Small intestine (tissue), 7 donors: ENCODE data around the gene DSCAML1. TPM values are rescaled to one million over a fixed set of nuclear protein-coding genes. Genes with fewer than 3 reads are reported as not detected.

Experiments used
- DNase-seq, 2 donors: peaks; one replicate each; pipeline versions ENCODE4 v3.0.0 to v3.0.0-alpha.2; 2013
- FAIRE-seq: peaks from 2 replicates; lab custom pipeline; 2012; peaks lifted over from hg19 to GRCh38; lab: Jason Lieb, UNC
- H3K27ac ChIP-seq, 3 donors: one replicate each; pipeline ENCODE4 v1.5.1; 2013; ENCODE audit warnings: low read length in 2 of 3, mild to moderate bottlenecking in 2 of 3, control low read depth in 1 of 3, inconsistent platforms in 1 of 3, low read depth in 1 of 3, moderate library complexity in 1 of 3
- H3K27me3 ChIP-seq, 3 donors: one replicate each; pipeline ENCODE4 v1.6.1; 2013; ENCODE audit warnings: low read length in 3 of 3, inconsistent platforms in 1 of 3; ENCODE audit not compliant: control insufficient read depth in 3 of 3, insufficient read depth in 3 of 3
- H3K36me3 ChIP-seq, 3 donors: one replicate each; pipeline ENCODE4 v1.6.1; 2013; ENCODE audit warnings: low read length in 3 of 3, inconsistent platforms in 1 of 3, low read depth in 1 of 3, mild to moderate bottlenecking in 1 of 3, moderate library complexity in 1 of 3; ENCODE audit not compliant: control insufficient read depth in 3 of 3, insufficient read depth in 2 of 3
- H3K4me1 ChIP-seq, 3 donors: one replicate each; pipeline ENCODE4 v1.6.1; 2013; ENCODE audit warnings: low read length in 2 of 3, inconsistent platforms in 1 of 3, low read depth in 1 of 3, mild to moderate bottlenecking in 1 of 3, moderate library complexity in 1 of 3; ENCODE audit not compliant: control insufficient read depth in 3 of 3, insufficient read depth in 2 of 3
- H3K4me3 ChIP-seq, 3 donors: one replicate each; pipeline ENCODE4 v1.5.1; 2013; ENCODE audit warnings: low read length in 3 of 3, control low read depth in 1 of 3, inconsistent platforms in 1 of 3, low read depth in 1 of 3, mild to moderate bottlenecking in 1 of 3, moderate library complexity in 1 of 3
- H3K9me3 ChIP-seq, 2 donors: one replicate each; pipeline ENCODE4 v1.6.1; 2013; ENCODE audit warnings: low read depth in 1 of 2, low read length in 1 of 2; ENCODE audit not compliant: control insufficient read depth in 2 of 2, insufficient read depth in 1 of 2
- WGBS, 3 donors: extraction: QIAGEN DNeasy Blood & Tissue Kit; methylation state at CpG; one replicate each; pipeline ENCODE4 v1.1.7; 2013; 5-methylcytosine and 5-hydroxymethylcytosine counted together
- polyA plus RNA-seq, 4 donors: library from polyadenylated mRNA; stranded (reverse) in 3 of 4; unstranded in 1 of 4; fragments of 200-250 nt in 3 of 4; fragments of 120-200 nt in 1 of 4; gene quantifications; one replicate each; pipeline versions ENCODE4 v1.2.1 to v1.2.3, GENCODE V29; 2013
- donor health status: healthy with polysubstance abuse.
- donor health status: control.
- donor health status: control.
- donor health status: Bipolar disorder and iron deficiency.
- donor health status: healthy.

DSCAML1 gene
- polyA plus RNA-seq, 4 donors, result under 0.01 to 3.3 (median 0.22) TPM; not detected in 1

DNA sequence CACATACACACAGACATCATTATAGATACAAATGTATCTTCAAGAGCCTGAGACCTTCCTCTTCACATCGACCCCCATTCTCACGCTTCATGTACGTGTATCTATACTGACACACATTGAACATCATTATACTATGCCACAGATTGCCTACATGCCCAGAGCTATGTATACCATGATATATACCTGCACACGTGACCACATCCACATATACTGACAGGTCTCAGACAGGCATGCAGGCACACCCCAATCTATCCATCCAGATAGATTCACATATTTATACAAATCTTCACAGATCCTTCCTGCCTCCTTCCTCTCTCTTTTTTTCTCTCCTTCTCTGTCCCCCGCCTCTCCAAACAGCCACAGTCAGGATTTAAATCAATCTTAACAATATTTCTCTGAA is 329.2 kb downstream of the DSCAML1 start:
- Histone ChIP-seq H3K27ac (no peak overlapping the region), H3K4me1 (no peaks in the 10 kb centered on the region), H3K9me3 (no peaks in the 10 kb centered on the region), H3K4me3 (no peak overlapping the region), H3K27me3 (no peaks in the 10 kb centered on the region), H3K36me3 (no peaks in the 10 kb centered on the region)
- FAIRE-seq (no peak), DNase-seq (no peak)
- 72 to 87% (median 78%) methylated on average over 5 of the region's 5 CpGs for WGBS, 3 donors

DNA sequence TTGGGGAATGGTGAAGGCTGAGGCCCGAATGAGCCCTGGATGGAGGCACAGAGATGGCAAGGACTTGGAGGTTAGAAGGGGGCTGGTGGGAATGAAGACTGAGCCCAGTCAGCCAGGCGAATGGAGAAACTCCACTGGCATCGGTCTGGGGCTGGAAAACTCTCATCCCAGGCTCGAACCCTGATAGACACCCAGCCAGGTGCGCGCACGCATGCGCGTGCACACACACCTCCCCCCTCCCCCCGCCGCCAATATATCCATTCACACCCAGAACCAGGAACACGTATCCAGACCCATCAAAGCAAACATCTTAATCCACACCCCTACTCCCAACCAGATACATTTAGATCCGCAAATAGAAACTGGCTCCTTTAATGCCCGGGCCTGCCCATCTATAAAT is 330.1 kb downstream of the DSCAML1 start:
- Histone ChIP-seq H3K4me1 (no peaks in the 10 kb centered on the region), H3K27me3 (no peaks in the 10 kb centered on the region), H3K36me3 (no peaks in the 10 kb centered on the region), H3K4me3 (no peak overlapping the region), H3K27ac (no peak overlapping the region), H3K9me3 (no peaks in the 10 kb centered on the region)
- 85 to 90% (median 90%) methylated on average over 14 of the region's 14 CpGs for WGBS, 3 donors
- FAIRE-seq (no peak), DNase-seq (no peak)

DNA sequence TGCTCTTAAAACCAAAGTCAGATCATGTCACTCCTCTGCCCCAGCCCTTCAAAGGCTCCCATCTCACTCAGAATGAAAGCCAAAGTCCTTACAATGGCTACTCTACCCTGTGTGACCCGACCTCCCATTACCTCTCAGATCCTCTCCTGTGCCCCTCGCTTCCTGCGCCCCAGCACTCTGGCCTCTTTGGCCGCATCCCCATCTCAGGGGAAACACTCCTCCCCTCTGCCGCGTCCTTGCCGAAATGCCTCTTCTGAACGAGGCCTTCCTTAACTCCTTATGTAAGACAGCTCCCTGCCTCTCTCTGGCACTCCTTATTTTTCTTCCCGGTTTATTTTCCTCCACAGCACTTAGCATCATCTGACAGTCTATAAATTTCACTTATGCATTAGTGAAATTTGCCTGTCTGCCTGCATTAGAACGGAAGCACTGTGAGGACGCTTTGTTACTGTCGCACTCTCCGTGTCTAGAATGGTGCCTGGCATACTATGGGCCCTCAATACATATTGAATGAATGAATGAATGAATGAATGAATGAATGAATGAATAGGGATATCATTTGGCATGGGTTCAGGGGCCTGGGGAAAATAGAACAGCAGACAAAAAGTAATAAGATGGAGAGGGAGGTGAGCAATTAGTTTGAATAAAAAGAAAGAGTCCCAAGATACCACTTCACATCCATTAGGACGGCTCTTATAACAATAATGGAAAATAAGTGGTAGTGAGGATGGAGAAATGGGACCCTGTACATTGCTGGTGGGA is 331.6 kb downstream of the DSCAML1 start:
- Histone ChIP-seq H3K27me3 (no peaks in the 10 kb centered on the region), H3K4me3 (no peak overlapping the region), H3K36me3 (no peaks in the 10 kb centered on the region), H3K9me3 (no peaks in the 10 kb centered on the region), H3K4me1 (no peaks in the 10 kb centered on the region), H3K27ac (no peak overlapping the region)
- DNase-seq (no peak), FAIRE-seq (no peak)
- 80 to 83% (median 81%) methylated on average over 14 of the region's 14 CpGs for WGBS, 3 donors

DNA sequence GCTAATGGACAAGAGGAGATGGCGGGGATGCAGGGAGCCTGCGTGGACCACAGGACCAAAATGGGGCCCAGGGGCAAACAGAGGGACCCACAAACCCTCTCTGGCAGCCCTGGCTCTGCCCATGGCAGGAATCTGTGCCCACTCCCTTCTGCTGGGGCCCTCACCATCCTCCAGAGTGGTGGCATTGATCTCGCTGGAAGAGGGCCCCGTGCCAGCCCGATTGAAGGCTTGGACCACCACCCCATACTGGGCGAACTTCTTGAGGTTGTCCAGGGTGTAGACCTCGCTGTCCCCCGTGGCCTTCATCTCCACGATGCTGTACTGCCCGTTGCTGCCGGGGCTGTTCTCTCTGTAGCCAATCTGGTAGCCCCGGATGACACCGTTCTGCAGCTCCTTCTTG is 332.2 kb downstream of the DSCAML1 start:
- no peaks in the 10 kb centered on the region for H3K27me3 ChIP-seq
- no peak for FAIRE-seq

DNA sequence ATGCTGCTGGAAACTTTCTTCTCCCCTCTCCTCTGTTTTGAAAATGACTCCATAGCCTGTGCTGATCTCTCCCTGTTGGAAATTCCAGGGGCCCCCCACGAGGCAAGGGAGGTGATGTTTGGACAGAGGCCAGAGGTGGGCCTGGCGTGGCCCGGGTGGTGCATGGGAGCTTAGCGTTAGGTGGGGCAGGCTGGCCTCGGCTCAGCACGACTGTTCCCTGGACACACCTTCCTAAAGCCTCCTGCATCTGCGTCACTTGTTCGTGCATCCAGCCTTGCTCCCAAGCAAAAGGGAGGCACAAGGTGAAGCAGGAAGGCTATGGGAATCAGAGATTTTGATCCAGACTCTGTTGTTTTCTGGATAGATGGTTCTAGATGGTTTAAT is 334.2 kb downstream of the DSCAML1 start:
- Histone ChIP-seq H3K4me3 (no peak overlapping the region), H3K27ac (no peak overlapping the region), H3K4me1 (no peaks in the 10 kb centered on the region), H3K27me3 (no peaks in the 10 kb centered on the region), H3K36me3 (no peaks in the 10 kb centered on the region), H3K9me3 (no peaks in the 10 kb centered on the region)
- DNase-seq, result no peak
- 25 to 60% (median 58%) methylated on average over 8 of the region's 8 CpGs for WGBS, 3 donors
- FAIRE-seq, result no peak

More for the DNA sequence above, 332.2 kb downstream of the DSCAML1 start:
- no peak for DNase-seq
- no peaks in the 10 kb centered on the region for H3K9me3 ChIP-seq
- H3K4me1 ChIP-seq, result no peaks in the 10 kb centered on the region
- no peaks in the 10 kb centered on the region for H3K36me3 ChIP-seq
- H3K4me3 ChIP-seq, result no peak overlapping the region
- 86 to 93% (median 90%) methylated on average over 13 of the region's 13 CpGs for WGBS, 3 donors
- H3K27ac ChIP-seq, result no peak overlapping the region

DNA sequence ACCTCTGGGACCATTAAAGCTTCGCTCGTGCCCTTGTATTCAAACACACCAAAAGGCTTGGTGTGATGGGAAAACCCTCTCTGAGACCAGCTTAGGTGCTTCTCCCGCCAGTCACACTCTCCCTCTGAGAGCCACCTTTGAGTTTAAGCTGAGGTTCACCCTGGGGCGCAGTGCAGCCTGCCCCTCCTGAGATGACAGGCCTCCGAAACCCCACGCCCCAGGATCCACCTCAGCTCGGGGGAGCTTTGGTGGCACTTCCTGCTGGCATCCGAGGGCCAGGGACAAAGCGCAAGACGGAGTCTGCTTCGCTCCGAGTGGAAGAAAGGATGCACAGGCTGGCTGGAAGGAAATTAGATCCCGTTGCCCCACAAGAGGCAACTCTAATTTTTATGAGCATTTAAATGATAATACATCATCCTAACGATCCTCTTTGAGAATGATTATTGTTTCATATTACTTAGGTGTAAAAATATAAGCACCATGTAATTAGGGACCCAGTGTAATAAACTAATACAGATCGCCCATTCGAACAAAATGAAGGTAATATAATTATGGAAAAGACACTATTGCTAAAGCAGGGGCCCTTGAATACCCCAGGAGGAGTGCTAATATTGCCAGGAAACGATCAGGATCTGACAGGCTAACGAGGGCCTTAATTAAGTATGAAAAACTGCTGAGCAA is 334.7 kb downstream of the DSCAML1 start:
- DNase-seq, result no peak
- no peak for FAIRE-seq
- Histone ChIP-seq H3K4me3 (no peak overlapping the region), H3K27me3 (no peaks in the 10 kb centered on the region), H3K36me3 (no peaks in the 10 kb centered on the region), H3K27ac (no peak overlapping the region), H3K9me3 (no peaks in the 10 kb centered on the region), H3K4me1 (no peaks in the 10 kb centered on the region)
- WGBS, 3 donors, result 76 to 83% (median 82%) methylated on average over 18 of the region's 18 CpGs

DNA sequence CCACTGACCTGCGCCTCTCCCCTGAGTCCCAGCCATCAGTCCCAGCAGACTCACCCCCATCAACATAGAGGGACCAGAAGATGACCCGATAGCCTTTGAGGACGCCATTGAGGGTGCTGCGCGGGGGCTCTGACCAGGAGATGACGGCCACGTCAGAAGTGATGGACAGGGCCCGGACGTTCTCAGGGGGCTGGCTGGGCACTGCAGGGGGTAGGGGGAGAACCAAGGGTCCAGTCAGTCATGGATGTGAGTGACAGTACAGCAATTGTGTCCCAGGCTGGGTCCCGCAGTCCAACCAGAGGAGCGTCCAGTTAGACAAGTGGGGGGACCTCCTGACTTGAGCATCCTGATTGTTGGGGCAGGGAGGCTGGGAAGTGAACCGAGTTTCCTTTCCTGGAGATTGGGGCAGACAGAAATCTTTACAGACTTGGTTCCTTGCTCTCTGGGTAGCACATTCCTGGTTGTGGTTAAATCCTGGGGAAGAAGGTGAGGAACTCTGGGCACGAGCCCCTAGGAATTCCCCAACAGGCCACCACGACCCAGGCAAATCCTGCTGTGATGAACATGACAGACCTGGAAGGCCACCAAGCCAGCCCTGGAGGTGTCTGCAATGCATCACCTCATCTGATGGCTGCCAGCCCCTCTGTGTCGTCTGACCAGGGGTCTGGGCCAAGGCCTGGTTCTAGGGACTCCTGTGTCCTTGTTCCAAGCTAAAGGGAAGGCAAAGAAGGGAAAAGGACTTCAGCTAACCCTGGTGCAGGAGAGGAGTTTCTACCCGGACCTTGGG is 335.4 kb downstream of the DSCAML1 start:
- Histone ChIP-seq H3K4me3 (no peak overlapping the region), H3K27ac (no peak overlapping the region), H3K36me3 (no peaks in the 10 kb centered on the region), H3K9me3 (no peaks in the 10 kb centered on the region), H3K27me3 (no peaks in the 10 kb centered on the region), H3K4me1 (no peaks in the 10 kb centered on the region)
- no peak for FAIRE-seq
- WGBS, 3 donors, result 90 to 93% (median 92%) methylated on average over 16 of the region's 16 CpGs
- no peak for DNase-seq

DNA sequence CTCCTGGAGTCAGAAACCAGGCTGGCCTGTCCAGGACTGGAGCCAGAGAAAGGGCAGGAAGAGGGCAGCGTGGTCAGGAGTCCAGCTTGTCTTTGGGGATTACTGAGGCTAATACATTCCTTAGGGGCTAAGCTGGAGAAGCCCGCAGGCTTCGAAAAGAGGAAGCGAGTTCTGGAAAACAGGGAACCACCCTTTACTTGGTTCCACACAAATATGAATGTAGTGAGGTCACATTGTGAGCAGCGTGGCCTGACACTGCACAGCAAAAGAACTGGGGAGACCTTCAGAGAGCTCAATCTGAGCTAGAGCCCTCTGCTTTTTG is 337.1 kb downstream of the DSCAML1 start:
- FAIRE-seq, result no peak
- H3K36me3 ChIP-seq, result no peaks in the 10 kb centered on the region
- DNase-seq, result no peak
- H3K27me3 ChIP-seq, result no peaks in the 10 kb centered on the region
- WGBS, 3 donors, result 72 to 87% (median 84%) methylated on average over 5 of the region's 5 CpGs
- no peak overlapping the region for H3K27ac ChIP-seq
- H3K9me3 ChIP-seq, result peaks cover 0 to 4% of the 10 kb centered on the region in 2 donors
- no peaks in the 10 kb centered on the region for H3K4me1 ChIP-seq
- no peak overlapping the region for H3K4me3 ChIP-seq
